HCT116 (cell line): Measurements from ENCODE around the gene PRKRIP1. TPM values are rescaled to one million over a fixed set of nuclear protein-coding genes. Genes with fewer than 3 reads are reported as not detected.

Experiments
- ATAC-seq: fragments of 200-7000 bp; cut with Tn5 transposase; 2 replicates; pipeline ENCODE4 v1.9.1; 2020; ENCODE audit warnings: mild to moderate bottlenecking, moderate library complexity
- BruUV-seq: library from RNA; stranded (reverse); fragments of 400-500 nt; replicated peaks from 2 replicates; lab custom pipeline; 2021; lab: Mats Ljungman, UMichigan
- CTCF ChIA-PET: fragments of 300-600 bp; sonication (Branson Sonifier 250); formaldehyde crosslinking; loops from one replicate; lab custom pipeline; 2021; ENCODE audit warnings: antibody characterized with exemption; lab: Charles Lee
- POLR2A ChIA-PET: fragments of 300-600, 350-600 bp; sonication (Branson Sonifier 250); formaldehyde crosslinking; loops from one replicate; lab custom pipeline; 2021; ENCODE audit warnings: antibody characterized with exemption; lab: Charles Lee
- RAD21 ChIA-PET, 2 experiments: fragments of 300-600 bp; sonication (Branson Sonifier 250); formaldehyde crosslinking; loops; one replicate each; lab custom pipeline; 2023; ENCODE audit warnings: low total read pairs in 2 of 2; ENCODE audit not compliant: uncharacterized antibody in 2 of 2, unreplicated experiment in 2 of 2, low non-redundant PET in 1 of 2; lab: Charles Lee
- DNase-seq: peaks from one replicate; pipeline ENCODE4 v3.0.0-alpha.2; 2010; ENCODE audit warnings: low read depth, low spot score
- H2AFZ ChIP-seq: fragments of 200-600 bp; shearing (Covaris generic), sonication (generic); 2 replicates; pipeline ENCODE4 v1.6.1; 2017; ENCODE audit warnings: low read depth, mixed run types, mixed read lengths, antibody characterized with exemption, low read length; ENCODE audit not compliant: poor library complexity, severe bottlenecking
- H3K27ac ChIP-seq: 2 replicates; pipeline ENCODE4 v1.5.1; 2012; ENCODE audit warnings: low read depth, low read length
- H3K27me3 ChIP-seq: fragments of 200-600 bp; sonication (generic); 2 replicates; pipeline ENCODE4 v1.6.1; 2016; ENCODE audit warnings: mixed run types, low read length, mixed read lengths; ENCODE audit not compliant: insufficient read depth
- H3K36me3 ChIP-seq, 2 experiments: fragments of 200-500 bp in 1 of 2; fragments of 200-600 bp in 1 of 2; sonication (Bioruptor generic) in 1 of 2; sonication (generic) in 1 of 2; 2 replicates each; pipeline versions ENCODE4 v1.5.1 to v1.6.1; 2014 to 2016; ENCODE audit warnings: low read length in 2 of 2, inconsistent platforms in 1 of 2, mixed read lengths in 1 of 2, mixed run types in 1 of 2; ENCODE audit not compliant: insufficient read depth in 2 of 2, control insufficient read depth in 1 of 2
- H3K4me1 ChIP-seq, 2 experiments: fragments of 200-600 bp in 1 of 2; sonication (generic) in 1 of 2; 2 replicates each; pipeline versions ENCODE4 v1.5.1 to v1.6.1; 2012 to 2017; ENCODE audit warnings: low read length in 2 of 2, inconsistent platforms in 1 of 2, mild to moderate bottlenecking in 1 of 2, mixed read lengths in 1 of 2, mixed run types in 1 of 2, moderate library complexity in 1 of 2; ENCODE audit not compliant: insufficient read depth in 2 of 2, control insufficient read depth in 1 of 2
- H3K4me2 ChIP-seq: fragments of 200-600 bp; sonication (generic); 2 replicates; pipeline ENCODE4 v1.6.1; 2017; ENCODE audit warnings: mixed run types, low read length, mixed read lengths
- H3K4me3 ChIP-seq, 2 experiments: fragments of 200-600 bp in 1 of 2; sonication (generic) in 1 of 2; replicated peaks in 1 of 2; 2 replicates each; pipeline ENCODE4 v1.5.1; 2011 to 2016; ENCODE audit warnings: low read length in 2 of 2, control low read depth in 1 of 2, low read depth in 1 of 2, mild to moderate bottlenecking in 1 of 2, mixed read lengths in 1 of 2, mixed run types in 1 of 2
- H3K79me2 ChIP-seq: fragments of 200-600 bp; sonication (generic); 2 replicates; pipeline ENCODE4 v1.6.1; 2017; ENCODE audit warnings: mild to moderate bottlenecking, mixed run types, low read length, moderate library complexity, mixed read lengths; ENCODE audit not compliant: insufficient read depth
- H3K9ac ChIP-seq: fragments of 200-600 bp; sonication (generic); 2 replicates; pipeline ENCODE4 v1.6.1; 2016; ENCODE audit warnings: low read length, mixed read lengths
- H3K9me2 ChIP-seq: fragments of 200-600 bp; sonication (generic), shearing (Covaris generic); 2 replicates; pipeline ENCODE4 v1.6.1; 2017; ENCODE audit warnings: mixed run types, mild to moderate bottlenecking, moderate library complexity; ENCODE audit not compliant: insufficient read depth
- H3K9me3 ChIP-seq, 2 experiments: fragments of 200-500 bp in 1 of 2; fragments of 200-600 bp in 1 of 2; sonication (Bioruptor generic) in 1 of 2; sonication (generic) in 1 of 2; 2 replicates each; pipeline ENCODE4 v1.6.1; 2014 to 2017; ENCODE audit warnings: low read length in 2 of 2, mixed read lengths in 2 of 2, inconsistent platforms in 1 of 2, low read depth in 1 of 2, mild to moderate bottlenecking in 1 of 2, mixed run types in 1 of 2, moderate library complexity in 1 of 2; ENCODE audit not compliant: control insufficient read depth in 1 of 2, insufficient read depth in 1 of 2
- H4K20me1 ChIP-seq: fragments of 200-600 bp; sonication (generic), shearing (Covaris generic); 2 replicates; pipeline ENCODE4 v1.6.1; 2017; ENCODE audit warnings: mixed run types, mild to moderate bottlenecking, moderate library complexity; ENCODE audit not compliant: insufficient read depth
- ATF3 ChIP-seq: IDR thresholded peaks from 2 replicates; pipeline ENCODE4 v1.6.1; 2012
- CBX3 ChIP-seq: IDR thresholded peaks from 2 replicates; pipeline ENCODE4 v1.6.1; 2012; ENCODE audit warnings: low read depth
- EGR1 ChIP-seq: IDR thresholded peaks from 2 replicates; pipeline ENCODE4 v1.6.1; 2012; ENCODE audit warnings: low read depth
- ELF1 ChIP-seq: IDR thresholded peaks from 2 replicates; pipeline ENCODE4 v1.6.1; 2012; ENCODE audit warnings: low read depth, borderline replicate concordance
- EZH2 ChIP-seq: fragments of 200-600 bp; sonication (generic); IDR thresholded peaks from 2 replicates; pipeline ENCODE4 v1.6.1; 2017; ENCODE audit warnings: antibody characterized with exemption, mixed run types
- MAX ChIP-seq: IDR thresholded peaks from 2 replicates; pipeline ENCODE4 v1.6.1; 2012
- POLR2A ChIP-seq: IDR thresholded peaks from 2 replicates; pipeline ENCODE4 v1.7.0; 2011; ENCODE audit warnings: borderline replicate concordance; ENCODE audit not compliant: insufficient read depth, insufficient read length; ENCODE audit errors: extremely low read depth
- POLR2AphosphoS5 ChIP-seq: IDR thresholded peaks from 2 replicates; pipeline ENCODE4 v1.6.1; 2011; ENCODE audit warnings: mild to moderate bottlenecking, low read depth, low read length, moderate library complexity
- SP1 ChIP-seq: IDR thresholded peaks from 2 replicates; pipeline ENCODE4 v1.6.1; 2012; ENCODE audit warnings: low read depth
- TCF7L2 ChIP-seq: IDR thresholded peaks from 2 replicates; pipeline ENCODE4 v1.7.0; 2011; ENCODE audit warnings: borderline replicate concordance, inconsistent platforms; ENCODE audit not compliant: insufficient read depth, insufficient read length; ENCODE audit errors: extremely low read depth
- ZBTB33 ChIP-seq: IDR thresholded peaks from 2 replicates; pipeline ENCODE4 v1.6.1; 2011; ENCODE audit warnings: mild to moderate bottlenecking, low read length, moderate library complexity; ENCODE audit not compliant: insufficient replicate concordance; ENCODE audit errors: extremely low read depth
- intact Hi-C: fragments of 100-400 bp; cut with micrococcal nuclease; formaldehyde crosslinking; loops from 2 replicates; pipeline ENCODE4 v1.10.0; 2022
- total RNA-seq: library from RNA; stranded (reverse); gene quantifications from one replicate; pipeline ENCODE4 v1.2.1, GENCODE V29; 2021; ENCODE audit not compliant: unreplicated experiment

Gene PRKRIP1
- total RNA-seq, 1 experiment from 2014 or later = 23.0 TPM

- no peaks in the 10 kb centered on the region for H3K9me3 ChIP-seq
- H2AFZ ChIP-seq = no peak overlapping the region
- H3K27ac ChIP-seq = no peak overlapping the region
- no peaks in the 10 kb centered on the region for H4K20me1 ChIP-seq
- H3K79me2 ChIP-seq = no peaks in the 10 kb centered on the region
- no peaks in the 10 kb centered on the region for H3K9me2 ChIP-seq
- H3K36me3 ChIP-seq = no peaks in the 10 kb centered on the region; a peak in 1 of 4 replicates
- TF ChIP-seq SP1 = no peak
- no peak for TF ChIP-seq CBX3
- no peak for TF ChIP-seq POLR2A
- TF ChIP-seq EZH2 = no peak
- TF ChIP-seq TCF7L2 = no peak
- TF ChIP-seq MAX = no peak
- TF ChIP-seq POLR2AphosphoS5 = no peak
- no peak for TF ChIP-seq ATF3
- no peak for TF ChIP-seq ELF1
- TF ChIP-seq ZBTB33 = no peak
- TF ChIP-seq EGR1 = no peak
- CTCF ChIA-PET = no interaction called here
- no peak overlapping the region for H3K9ac ChIP-seq
- H3K4me1 ChIP-seq = peaks cover 10 to 34% of the 10 kb centered on the region in 2 experiments
- H3K4me2 ChIP-seq = no peak overlapping the region
- POLR2A ChIA-PET = no interaction called here
- ATAC-seq (no peak), DNase-seq (no peak)
- RAD21 ChIA-PET = no interaction called here
- BruUV-seq = no TSS peak
- H3K27me3 ChIP-seq = no peaks in the 10 kb centered on the region
- intact Hi-C loops = no loop called here
- H3K4me3 ChIP-seq = no peak overlapping the region
Observed at GRCh38 chr7:102445674-102446071, 49.5 kb downstream of the PRKRIP1 start.
